ENCODE measurements around the gene BOLA3.

Gene BOLA3

GRCh38 chr2:74137651-74138599 lies 9.8 kb downstream of the BOLA3 start:
- H3K9me3 ChIP-seq (replicated peaks; ENCODE audit: insufficient read depth, low read length) = no peaks in the 10 kb centered on the region
- TF ChIP-seq EZH2 (optimal IDR thresholded peaks at IDR 0.05; ENCODE audit: low read depth, low read length) (no peak), CTCF (IDR thresholded peaks at IDR 0.05; ENCODE audit: low read length) (no peak), EZH2phosphoT487 (IDR thresholded peaks at IDR 0.05; ENCODE audit: low read length) (no peak)
- H3K36me3 ChIP-seq (replicated peaks; ENCODE audit: insufficient read depth, low read length) = no peaks in the 10 kb centered on the region; the same call in 1 of the 2 replicates
- H2AFZ ChIP-seq (ENCODE audit: low read length) = no peak overlapping the region
- DNase-seq = no peak
- no peak overlapping the region for H3K27ac ChIP-seq (ENCODE audit: low read length)
- no peak overlapping the region for H3K9ac ChIP-seq (ENCODE audit: low read length)
- no peaks in the 10 kb centered on the region for H3F3A ChIP-seq (ENCODE audit: insufficient read depth, low read length)
- peaks cover 17% of the 10 kb centered on the region for H3K79me2 ChIP-seq (ENCODE audit: low read length)
- H4K20me1 ChIP-seq (ENCODE audit: insufficient read depth, low read length) = no peaks in the 10 kb centered on the region
- no peaks in the 10 kb centered on the region for H3K9me2 ChIP-seq (replicated peaks; ENCODE audit: insufficient read depth, low read length)
- no peaks in the 10 kb centered on the region for H3K27me3 ChIP-seq (replicated peaks; ENCODE audit: insufficient read depth, low read length)
- H3K4me2 ChIP-seq (ENCODE audit: low read depth, low read length) = no peak overlapping the region
- no peak overlapping the region for H3K4me3 ChIP-seq (ENCODE audit: low read length)
- H3K4me1 ChIP-seq (ENCODE audit: low read length) = no peaks in the 10 kb centered on the region

- Histone ChIP-seq H4K20me1 (ENCODE audit: insufficient read depth, low read length) (no peaks in the 10 kb centered on the region), H3K79me2 (ENCODE audit: low read length) (no peaks in the 10 kb centered on the region), H3K9ac (ENCODE audit: low read length) (no peak overlapping the region), H3K36me3 (replicated peaks; ENCODE audit: insufficient read depth, low read length) (no peaks in the 10 kb centered on the region; the same call in 1 of the 2 replicates), H3K9me2 (replicated peaks; ENCODE audit: insufficient read depth, low read length) (no peaks in the 10 kb centered on the region), H3K27me3 (replicated peaks; ENCODE audit: insufficient read depth, low read length) (no peaks in the 10 kb centered on the region), H3F3A (ENCODE audit: insufficient read depth, low read length) (no peaks in the 10 kb centered on the region), H3K4me2 (ENCODE audit: low read depth, low read length) (no peak overlapping the region), H3K27ac (ENCODE audit: low read length) (no peak overlapping the region), H3K9me3 (replicated peaks; ENCODE audit: insufficient read depth, low read length) (no peaks in the 10 kb centered on the region), H2AFZ (ENCODE audit: low read length) (no peak overlapping the region), H3K4me1 (ENCODE audit: low read length) (no peaks in the 10 kb centered on the region), H3K4me3 (ENCODE audit: low read length) (no peak overlapping the region)
- TF ChIP-seq EZH2phosphoT487 (IDR thresholded peaks at IDR 0.05; ENCODE audit: low read length) = no peak
- no peak for TF ChIP-seq CTCF (IDR thresholded peaks at IDR 0.05; ENCODE audit: low read length)
- no peak for TF ChIP-seq EZH2 (optimal IDR thresholded peaks at IDR 0.05; ENCODE audit: low read depth, low read length)
- no peak for DNase-seq
Observed at GRCh38 chr2:74131901-74132300, 15.8 kb downstream of the BOLA3 start.

- no peaks in the 10 kb centered on the region for H4K20me1 ChIP-seq (ENCODE audit: insufficient read depth, low read length)
- H3K9ac ChIP-seq (ENCODE audit: low read length) = no peak overlapping the region
- no peaks in the 10 kb centered on the region for H3K9me2 ChIP-seq (replicated peaks; ENCODE audit: insufficient read depth, low read length)
- no peaks in the 10 kb centered on the region for H3F3A ChIP-seq (ENCODE audit: insufficient read depth, low read length)
- H3K27ac ChIP-seq (ENCODE audit: low read length) = no peak overlapping the region
- no peak for DNase-seq
- H2AFZ ChIP-seq (ENCODE audit: low read length) = no peak overlapping the region
- H3K4me3 ChIP-seq (ENCODE audit: low read length) = no peak overlapping the region
- TF ChIP-seq EZH2phosphoT487 (IDR thresholded peaks at IDR 0.05; ENCODE audit: low read length) (no peak), CTCF (IDR thresholded peaks at IDR 0.05; ENCODE audit: low read length) (no peak), EZH2 (optimal IDR thresholded peaks at IDR 0.05; ENCODE audit: low read depth, low read length) (no peak)
- H3K9me3 ChIP-seq (replicated peaks; ENCODE audit: insufficient read depth, low read length) = no peaks in the 10 kb centered on the region
- H3K4me2 ChIP-seq (ENCODE audit: low read depth, low read length) = no peak overlapping the region
- no peaks in the 10 kb centered on the region for H3K79me2 ChIP-seq (ENCODE audit: low read length)
- H3K27me3 ChIP-seq (replicated peaks; ENCODE audit: insufficient read depth, low read length) = no peaks in the 10 kb centered on the region
- H3K4me1 ChIP-seq (ENCODE audit: low read length) = no peaks in the 10 kb centered on the region
- H3K36me3 ChIP-seq (replicated peaks; ENCODE audit: insufficient read depth, low read length) = no peaks in the 10 kb centered on the region; the same call in 1 of the 2 replicates
Observed at GRCh38 chr2:74130211-74130995, 17.3 kb downstream of the BOLA3 start.

Measured in MM.1S (cell line).